Lower leg skin (tissue), 3 donors: ENCODE measurements around the gene TMEM235.

Experiments used
- CTCF ChIP-seq, 3 donors: fragments of 450-650 bp; IDR thresholded peaks; one replicate each; pipeline ENCODE4 v1.5.1; 2016; ENCODE audit warnings: antibody characterized with exemption in 3 of 3, mild to moderate bottlenecking in 3 of 3, moderate library complexity in 2 of 3
- POLR2A ChIP-seq, 2 donors: fragments of 450-650 bp; IDR thresholded peaks; one replicate each; pipeline ENCODE4 v1.6.1; 2016 to 2017; ENCODE audit warnings: antibody characterized with exemption in 2 of 2, mild to moderate bottlenecking in 1 of 2, moderate library complexity in 1 of 2

GRCh38 chr17:78279360-78279990, 48.0 kb downstream of the TMEM235 start:
- TF ChIP-seq CTCF (IDR thresholded peaks at IDR 0.05) (no peak), POLR2A (IDR thresholded peaks at IDR 0.05) (no peak)
